ENCODE results near the gene SNRPB. TPM values are rescaled to one million over a fixed set of nuclear protein-coding genes. Genes with fewer than 3 reads are reported as not detected.

The SNRPB gene
- total RNA-seq, 4 donors from 2014 or later: 74.6 to 129 (median 114) TPM

DNA sequence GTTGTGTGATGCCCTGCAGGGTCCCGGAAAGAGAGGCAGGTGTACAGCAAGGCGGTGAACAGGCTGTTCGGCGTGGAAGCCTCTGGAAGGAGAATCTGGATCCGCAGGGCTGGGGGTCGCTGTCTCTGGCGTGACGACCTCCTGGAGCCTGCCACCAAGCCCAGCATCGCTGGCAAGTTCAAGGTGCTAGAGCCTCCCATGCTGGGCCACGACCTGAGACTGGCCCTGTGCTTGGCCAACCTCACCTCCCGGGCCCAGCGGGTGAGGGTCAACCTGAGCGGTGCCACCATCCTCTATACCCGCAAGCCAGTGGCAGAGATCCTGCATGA, 53.4 kb downstream of the SNRPB start:
- no peak for DNase-seq
- TF ChIP-seq, protein P1, sequence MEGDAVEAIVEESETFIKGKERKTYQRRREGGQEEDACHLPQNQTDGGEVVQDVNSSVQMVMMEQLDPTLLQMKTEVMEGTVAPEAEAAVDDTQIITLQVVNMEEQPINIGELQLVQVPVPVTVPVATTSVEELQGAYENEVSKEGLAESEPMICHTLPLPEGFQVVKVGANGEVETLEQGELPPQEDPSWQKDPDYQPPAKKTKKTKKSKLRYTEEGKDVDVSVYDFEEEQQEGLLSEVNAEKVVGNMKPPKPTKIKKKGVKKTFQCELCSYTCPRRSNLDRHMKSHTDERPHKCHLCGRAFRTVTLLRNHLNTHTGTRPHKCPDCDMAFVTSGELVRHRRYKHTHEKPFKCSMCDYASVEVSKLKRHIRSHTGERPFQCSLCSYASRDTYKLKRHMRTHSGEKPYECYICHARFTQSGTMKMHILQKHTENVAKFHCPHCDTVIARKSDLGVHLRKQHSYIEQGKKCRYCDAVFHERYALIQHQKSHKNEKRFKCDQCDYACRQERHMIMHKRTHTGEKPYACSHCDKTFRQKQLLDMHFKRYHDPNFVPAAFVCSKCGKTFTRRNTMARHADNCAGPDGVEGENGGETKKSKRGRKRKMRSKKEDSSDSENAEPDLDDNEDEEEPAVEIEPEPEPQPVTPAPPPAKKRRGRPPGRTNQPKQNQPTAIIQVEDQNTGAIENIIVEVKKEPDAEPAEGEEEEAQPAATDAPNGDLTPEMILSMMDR (IDR thresholded peaks at IDR 0.05): no peak
- TF ChIP-seq POLR2A (IDR thresholded peaks at IDR 0.05): no peak
- no peaks in the 10 kb centered on the region for H3K27me3 ChIP-seq
- no peak overlapping the region for H3K27ac ChIP-seq
- H3K4me1 ChIP-seq: no peaks in the 10 kb centered on the region
- H3K4me3 ChIP-seq: no peak overlapping the region
- no peaks in the 10 kb centered on the region for H3K9me3 ChIP-seq
- no peaks in the 10 kb centered on the region for H3K36me3 ChIP-seq

DNA sequence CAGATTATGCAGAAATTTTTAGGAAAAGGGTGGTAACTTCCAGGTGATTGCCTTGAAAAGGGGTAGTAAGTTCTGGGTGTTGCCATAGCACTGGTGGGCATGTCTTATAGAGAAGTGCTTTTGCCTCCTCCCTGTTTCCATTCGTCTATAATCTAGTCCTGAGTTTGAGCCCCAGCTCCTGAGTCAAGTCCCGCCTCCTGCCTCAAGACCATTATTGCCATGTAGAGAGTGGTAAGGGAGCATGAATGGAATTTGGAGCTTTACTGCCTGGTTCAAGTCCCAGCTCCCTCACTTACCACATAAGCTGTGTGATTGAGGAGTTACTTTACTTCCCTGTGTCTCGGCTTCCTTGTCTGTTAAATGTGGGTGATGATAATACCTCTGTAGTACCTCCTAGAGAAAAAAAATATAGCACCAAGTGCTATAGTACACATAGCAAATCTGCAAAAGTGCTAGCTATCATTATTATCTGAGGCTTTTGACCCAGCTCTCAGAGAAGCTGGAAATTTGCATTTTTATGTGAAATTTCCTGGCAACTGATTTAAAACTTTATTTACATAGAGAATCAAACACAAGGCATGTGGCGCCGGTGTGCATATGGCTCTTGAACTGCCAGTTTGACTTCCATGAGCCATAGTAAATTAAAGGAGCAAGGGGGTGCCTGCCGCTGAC, 53.9 kb downstream of the SNRPB start:
- H3K27ac ChIP-seq: no peak overlapping the region
- no peak for TF ChIP-seq POLR2A (IDR thresholded peaks at IDR 0.05)
- TF ChIP-seq, protein P1 (IDR thresholded peaks at IDR 0.05): no peak

More for the DNA sequence above, 53.9 kb downstream of the SNRPB start:
- H3K36me3 ChIP-seq: no peaks in the 10 kb centered on the region
- H3K27me3 ChIP-seq: no peaks in the 10 kb centered on the region
- DNase-seq: no peak
- H3K9me3 ChIP-seq: no peaks in the 10 kb centered on the region
- H3K4me1 ChIP-seq: no peaks in the 10 kb centered on the region
- H3K4me3 ChIP-seq: no peak overlapping the region

Small RNA genes lying within 50 kb of the gene (small RNA-seq; reads per million reads assigned to genes)
- gene RF00019: 0 reads per million in 2 donors

Other genes starting within 250 kb of the SNRPB start
- gene TGM3, start 174.8 kb downstream of the SNRPB start, total RNA-seq: under 1 TPM in 1 of 4 donors, not detected in 3; 0.40 TPM
- not detected for gene TGM6, start 89.9 kb downstream of the SNRPB start, total RNA-seq
- 10 to 100 TPM in 1 of 4 donors, 1 to 10 TPM in 3; 6.3 to 13.3 (median 8.7) TPM for gene ZNF343, start 38.1 kb upstream of the SNRPB start, total RNA-seq
- gene TMC2, start 65.8 kb upstream of the SNRPB start, total RNA-seq: under 1 TPM in 1 of 4 donors, not detected in 3; 0.27 TPM
- 100 to 1,000 TPM in 2 of 4 donors, 10 to 100 TPM in 2; 53.8 to 289 (median 94.2) TPM for gene NOP56, start 181.8 kb upstream of the SNRPB start, total RNA-seq
- 100 to 1,000 TPM; 113 to 156 (median 134) TPM for gene IDH3B, start 193.4 kb upstream of the SNRPB start, total RNA-seq
- gene EBF4, start 222.0 kb upstream of the SNRPB start, total RNA-seq: 10 to 100 TPM in 1 of 4 donors, 1 to 10 TPM in 3; 1.4 to 17.3 (median 5.1) TPM